GM10266 (cell line): Measurements from ENCODE around the gene RABL6.
"Not testable (repeated sequence)": the region's sequence is repeated elsewhere in the genome, so short reads cannot be mapped to it uniquely, and the experiment has no call there.

ENCODE experiments used
- DNase-seq: peaks from one replicate; pipeline ENCODE4 v3.0.0; 2012; ENCODE audit errors: extremely low spot score
- CTCF ChIP-seq: IDR thresholded peaks from 2 replicates; pipeline ENCODE4 v1.5.1; 2012; ENCODE audit warnings: mild to moderate bottlenecking, low read depth; ENCODE audit not compliant: control insufficient read depth, insufficient read depth; ENCODE audit errors: missing control alignments

RABL6 gene

GRCh38 chr9:136779808-136780207, 27.9 kb upstream of the RABL6 start:
- no peak for DNase-seq
- no peak for TF ChIP-seq CTCF

- no peak for DNase-seq
- no peak for TF ChIP-seq CTCF
These were observed 25.3 kb upstream of the RABL6 start for GRCh38 chr9:136782452-136782851.

- peak; percentile 18 for DNase-seq
- TF ChIP-seq CTCF: peak; percentile 17
These were observed 23.3 kb upstream of the RABL6 start for GRCh38 chr9:136784249-136784996.

GRCh38 chr9:136784997-136785361, 22.8 kb upstream of the RABL6 start:
- no peak for DNase-seq
- TF ChIP-seq CTCF: no peak

- DNase-seq: not testable (repeated sequence)
These were observed 22.0 kb upstream of the RABL6 start for GRCh38 chr9:136785565-136786355.

GRCh38 chr9:136786451-136786850, 21.3 kb upstream of the RABL6 start:
- DNase-seq: no peak
- TF ChIP-seq CTCF: no peak

GRCh38 chr9:136786983-136787382, 20.8 kb upstream of the RABL6 start:
- not testable (repeated sequence) for DNase-seq

GRCh38 chr9:136787690-136788400, 19.9 kb upstream of the RABL6 start:
- peak; percentile 65 for DNase-seq
- TF ChIP-seq CTCF: peak; percentile 88

- not testable (repeated sequence) for DNase-seq
These were observed 18.9 kb upstream of the RABL6 start for GRCh38 chr9:136788644-136789522.
